ENCODE measurements around the gene NHEJ1.

DNA sequence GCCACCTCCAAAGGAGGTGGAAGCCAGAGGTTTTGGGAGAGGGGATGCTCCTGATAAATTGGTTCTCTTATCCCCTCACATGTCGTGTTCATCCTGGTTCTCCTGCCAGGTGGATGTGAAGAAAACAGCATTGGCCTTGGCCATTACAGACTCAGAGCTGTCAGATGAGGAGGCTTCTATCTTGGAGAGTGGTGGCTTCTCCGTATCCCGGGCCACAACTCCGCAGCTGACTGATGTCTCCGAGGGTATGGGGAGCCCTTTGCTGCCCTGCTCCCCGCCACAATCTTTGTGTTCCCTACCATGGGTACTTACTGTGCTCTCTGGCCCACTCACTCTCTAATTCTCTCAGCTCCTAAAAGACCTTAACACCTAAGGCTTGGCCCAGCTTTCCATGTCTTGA, 20.9 kb upstream of the NHEJ1 start:
- TF ChIP-seq, protein P1, sequence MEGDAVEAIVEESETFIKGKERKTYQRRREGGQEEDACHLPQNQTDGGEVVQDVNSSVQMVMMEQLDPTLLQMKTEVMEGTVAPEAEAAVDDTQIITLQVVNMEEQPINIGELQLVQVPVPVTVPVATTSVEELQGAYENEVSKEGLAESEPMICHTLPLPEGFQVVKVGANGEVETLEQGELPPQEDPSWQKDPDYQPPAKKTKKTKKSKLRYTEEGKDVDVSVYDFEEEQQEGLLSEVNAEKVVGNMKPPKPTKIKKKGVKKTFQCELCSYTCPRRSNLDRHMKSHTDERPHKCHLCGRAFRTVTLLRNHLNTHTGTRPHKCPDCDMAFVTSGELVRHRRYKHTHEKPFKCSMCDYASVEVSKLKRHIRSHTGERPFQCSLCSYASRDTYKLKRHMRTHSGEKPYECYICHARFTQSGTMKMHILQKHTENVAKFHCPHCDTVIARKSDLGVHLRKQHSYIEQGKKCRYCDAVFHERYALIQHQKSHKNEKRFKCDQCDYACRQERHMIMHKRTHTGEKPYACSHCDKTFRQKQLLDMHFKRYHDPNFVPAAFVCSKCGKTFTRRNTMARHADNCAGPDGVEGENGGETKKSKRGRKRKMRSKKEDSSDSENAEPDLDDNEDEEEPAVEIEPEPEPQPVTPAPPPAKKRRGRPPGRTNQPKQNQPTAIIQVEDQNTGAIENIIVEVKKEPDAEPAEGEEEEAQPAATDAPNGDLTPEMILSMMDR (IDR thresholded peaks at IDR 0.05), result no peak
- TF ChIP-seq POLR2A (IDR thresholded peaks at IDR 0.05), result no peak

Measured in ovary (tissue), 3 donors.